Common myeloid progenitor, CD34-positive (primary cell): ENCODE measurements around the gene SZRD1.

ENCODE experiments used
- CTCF ChIA-PET: fragments of 350-600 bp; sonication (Branson Sonifier 250); formaldehyde crosslinking; loops from one replicate; lab custom pipeline; 2021; ENCODE audit warnings: antibody characterized with exemption; lab: Charles Lee
- POLR2A ChIA-PET: fragments of 350-600 bp; sonication (Branson Sonifier 250); formaldehyde crosslinking; loops from one replicate; lab custom pipeline; 2021; ENCODE audit warnings: antibody characterized with exemption; lab: Charles Lee
- DNase-seq, 3 donors: peaks; one replicate each; pipeline versions ENCODE4 v3.0.0 to v3.0.0-alpha.2; 2013
- H3K27ac ChIP-seq, 2 experiments: 1 replicate in 1 of 2; 2 replicates in 1 of 2; pipeline ENCODE4 v1.7.0; 2013; ENCODE audit warnings: inconsistent platforms in 2 of 2, low read length in 2 of 2, mild to moderate bottlenecking in 2 of 2, low read depth in 1 of 2, moderate library complexity in 1 of 2; ENCODE audit not compliant: severe bottlenecking in 2 of 2, insufficient read depth in 1 of 2, poor library complexity in 1 of 2
- H3K27me3 ChIP-seq, 5 experiments: replicated peaks in 2 of 5; 1 replicate in 3 of 5; 2 replicates in 2 of 5; pipeline versions ENCODE4 v1.6.1 to v1.7.0; 2013; ENCODE audit warnings: low read length in 4 of 5, mild to moderate bottlenecking in 2 of 5, moderate library complexity in 2 of 5, inconsistent platforms in 1 of 5; ENCODE audit not compliant: insufficient read depth in 5 of 5, control insufficient read depth in 4 of 5
- H3K36me3 ChIP-seq, 4 experiments: 1 replicate in 2 of 4; 2 replicates in 2 of 4; pipeline versions ENCODE4 v1.6.1 to v1.7.0; 2013; ENCODE audit warnings: low read length in 3 of 4, control low read depth in 1 of 4, mild to moderate bottlenecking in 1 of 4; ENCODE audit not compliant: control insufficient read depth in 4 of 4, insufficient read depth in 4 of 4
- H3K4me1 ChIP-seq, 4 experiments: 1 replicate in 3 of 4; 2 replicates in 1 of 4; pipeline versions ENCODE4 v1.6.1 to v1.7.1; 2013; ENCODE audit warnings: low read length in 3 of 4, mild to moderate bottlenecking in 3 of 4, control low read depth in 1 of 4, inconsistent platforms in 1 of 4, moderate library complexity in 1 of 4; ENCODE audit not compliant: control insufficient read depth in 4 of 4, insufficient read depth in 4 of 4; ENCODE audit errors: control extremely low read depth in 1 of 4
- H3K4me3 ChIP-seq, 7 experiments: 1 replicate in 4 of 7; 2 replicates in 3 of 7; pipeline versions ENCODE4 v1.5.1 to v1.7.0; 2013; ENCODE audit warnings: mild to moderate bottlenecking in 7 of 7, low read length in 6 of 7, moderate library complexity in 6 of 7, inconsistent platforms in 2 of 7, low read depth in 2 of 7, control low read depth in 1 of 7; ENCODE audit not compliant: insufficient read depth in 4 of 7, control insufficient read depth in 1 of 7; ENCODE audit errors: extremely low read depth in 1 of 7
- H3K9me3 ChIP-seq, 5 experiments: 1 replicate in 4 of 5; 2 replicates in 1 of 5; pipeline versions ENCODE4 v1.6.1 to v1.7.1; 2013; ENCODE audit warnings: low read length in 4 of 5, mild to moderate bottlenecking in 2 of 5, inconsistent platforms in 1 of 5, low read depth in 1 of 5, moderate library complexity in 1 of 5; ENCODE audit not compliant: control insufficient read depth in 4 of 5, insufficient read depth in 2 of 5; ENCODE audit errors: control extremely low read depth in 1 of 5
- WGBS: methylation state at CpG from one replicate; pipeline ENCODE4 v1.1.5; 2013; ENCODE audit not compliant: insufficient coverage; 5-methylcytosine and 5-hydroxymethylcytosine counted together

The SZRD1 gene

DNA sequence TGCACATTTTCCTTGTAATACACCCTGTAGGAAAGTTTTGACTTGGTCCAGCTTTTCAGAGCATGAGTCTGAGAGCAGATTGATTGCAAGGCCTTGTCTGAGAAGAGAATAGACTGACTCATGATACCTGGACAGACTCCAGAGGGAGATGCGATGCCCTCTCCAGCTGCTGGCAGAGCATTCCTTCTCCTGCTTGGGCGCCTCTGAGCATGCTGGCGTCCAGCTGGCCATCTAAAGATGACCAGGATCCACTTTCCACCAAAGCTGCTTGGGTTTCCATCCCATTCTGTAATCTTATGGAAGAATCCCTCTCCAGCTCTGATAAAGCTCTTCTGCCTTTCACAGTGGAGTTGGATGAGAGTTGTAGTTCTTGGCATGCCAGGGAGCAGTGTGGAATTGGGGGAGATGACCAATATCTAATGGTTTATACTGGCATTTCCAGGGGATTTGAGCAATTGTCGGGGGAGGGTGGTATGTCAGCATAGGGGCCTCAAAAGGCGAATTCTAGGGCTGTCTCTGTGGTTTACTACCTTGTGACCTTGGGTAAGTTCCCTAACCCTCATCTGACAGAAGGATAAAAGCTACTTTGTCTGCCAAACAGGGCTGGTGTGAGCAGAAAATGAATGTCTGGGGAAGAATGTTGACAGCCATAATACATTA is 19.5 kb downstream of the SZRD1 start:
- WGBS: 25% methylated on average over 1 of the region's 5 CpGs
- H3K27ac ChIP-seq: peak overlapping the region in 1 of 2 experiments; percentile 79
- peaks cover 12 to 42% (median 33%) of the 10 kb centered on the region in 4 experiments for H3K4me1 ChIP-seq
- H3K27me3 ChIP-seq: no peaks in the 10 kb centered on the region
- peaks cover 0 to 24% (median 3%) of the 10 kb centered on the region in 4 experiments for H3K36me3 ChIP-seq
- POLR2A ChIA-PET: interaction anchor here (0.6 to 2.3 kb wide), 2 partner anchors 11 to 30 kb away, joined by 6 to 7 read pairs; no protein-coding TSS in a partner anchor
- CTCF ChIA-PET: interaction anchor here (0.7 to 2.1 kb wide), 3 partner anchors 8 to 17 kb away, joined by 3 to 5 read pairs (median 5); no protein-coding TSS in a partner anchor
- H3K9me3 ChIP-seq: no peaks in the 10 kb centered on the region
- DNase-seq: peak in 2 of 3 donors; percentile 44 to 55
- H3K4me3 ChIP-seq: peak overlapping the region in 5 of 7 experiments; percentile 44 to 80 (median 57)

DNA sequence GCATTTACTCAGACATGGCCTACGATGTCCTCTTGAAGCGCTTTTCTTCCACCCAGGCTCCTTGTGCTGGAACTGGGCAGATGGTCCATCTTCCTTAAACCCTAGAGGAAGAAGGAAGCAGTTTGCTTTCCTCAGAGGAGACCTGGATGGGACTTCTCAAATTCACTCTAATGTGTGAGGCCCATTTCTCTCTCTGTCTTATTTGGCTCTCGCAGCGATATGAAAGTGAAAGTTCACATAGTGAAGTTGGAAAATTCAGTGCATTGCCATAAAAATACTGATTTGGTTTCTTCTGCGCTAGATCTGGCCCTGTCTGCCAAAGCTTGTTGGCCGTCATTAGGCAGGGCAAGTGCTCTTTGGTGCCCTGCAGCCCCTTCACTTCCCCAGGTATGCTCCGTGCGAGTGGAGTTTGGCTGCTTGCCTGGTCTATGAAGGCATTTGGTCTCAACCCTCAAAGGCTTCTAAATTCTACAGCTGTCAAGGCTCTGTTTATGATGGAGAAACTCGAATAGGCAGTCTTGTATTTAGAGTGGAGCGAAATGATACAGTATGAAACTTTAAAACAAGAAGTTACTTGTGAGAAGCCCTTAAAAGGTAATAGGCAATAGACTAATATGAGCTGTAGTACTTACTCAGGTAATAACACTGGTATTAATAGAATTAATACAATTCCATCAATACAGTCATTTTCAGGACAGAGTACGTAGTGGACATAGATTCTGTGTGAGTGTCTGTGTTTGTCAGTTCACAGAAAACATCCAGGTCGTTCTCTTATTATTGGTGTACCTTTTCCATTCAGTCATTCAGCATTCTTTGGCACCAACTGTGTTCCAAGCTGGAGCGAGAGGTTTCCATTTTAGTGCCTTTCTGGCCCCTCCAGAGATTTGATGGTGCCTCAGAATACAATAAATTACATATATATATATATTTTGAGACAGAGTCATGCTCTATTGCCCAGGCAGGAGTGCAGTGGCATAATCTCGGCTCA is 20.5 kb downstream of the SZRD1 start:
- peak in 2 of 3 donors; percentile 50 to 59 for DNase-seq

DNA sequence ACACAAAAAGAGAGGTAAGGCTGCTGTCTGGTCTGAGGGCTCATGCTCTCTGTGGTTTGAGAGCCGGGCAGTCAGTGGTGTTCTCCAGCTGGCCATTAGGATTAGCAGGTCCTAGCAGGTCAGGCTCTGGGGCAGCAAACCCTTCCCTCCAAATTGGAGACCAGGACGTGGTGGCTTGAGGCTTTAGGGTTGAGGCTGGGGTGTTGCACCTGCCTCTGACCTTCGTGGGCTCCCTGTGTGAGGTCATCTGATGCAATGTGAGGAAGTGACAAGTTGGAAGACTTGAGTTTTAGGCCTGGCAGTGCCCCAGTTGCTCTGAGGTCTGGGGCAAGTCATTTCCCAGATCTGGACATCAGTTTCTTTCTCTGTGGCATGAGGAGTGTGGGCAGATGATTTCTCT is 24.4 kb downstream of the SZRD1 start:
- Histone ChIP-seq H3K27me3 (no peaks in the 10 kb centered on the region), H3K9me3 (no peaks in the 10 kb centered on the region), H3K4me3 (no peak overlapping the region), H3K36me3 (peaks cover 4 to 42% (median 26%) of the 10 kb centered on the region in 4 experiments), H3K27ac (peak overlapping the region in 1 of 2 experiments; percentile 63), H3K4me1 (peaks cover 9 to 37% (median 26%) of the 10 kb centered on the region in 4 experiments)
- CTCF ChIA-PET: interaction anchor here (1.6 kb wide), 1 partner anchor 27 kb away, joined by 6 read pairs; no protein-coding TSS in a partner anchor
- POLR2A ChIA-PET: interaction anchor here (0.6 kb wide), 1 partner anchor 17 kb away, joined by 3 read pairs; no protein-coding TSS in a partner anchor
- 48% methylated on average over 3 of the region's 3 CpGs for WGBS
- peak in 2 of 3 donors; percentile 28 to 33 for DNase-seq

More for the DNA sequence above, 20.5 kb downstream of the SZRD1 start:
- peak overlapping the region in 1 of 2 experiments; percentile 79 for H3K27ac ChIP-seq
- H3K9me3 ChIP-seq: no peaks in the 10 kb centered on the region
- H3K27me3 ChIP-seq: no peaks in the 10 kb centered on the region
- H3K4me1 ChIP-seq: peaks cover 12 to 50% (median 34%) of the 10 kb centered on the region in 4 experiments
- H3K4me3 ChIP-seq: peak overlapping the region in 5 of 7 experiments; percentile 44 to 80 (median 57)
- ChIA-PET POLR2A (interaction anchor here (0.6 to 2.3 kb wide), 2 partner anchors 12 to 31 kb away, joined by 6 to 7 read pairs; no protein-coding TSS in a partner anchor), CTCF (interaction anchor here (1.5 to 2.1 kb wide), 2 partner anchors 9 to 18 kb away, joined by 5 read pairs; no protein-coding TSS in a partner anchor)
- WGBS: 37% methylated on average over 10 of the region's 14 CpGs
- peaks cover 0 to 28% (median 3%) of the 10 kb centered on the region in 4 experiments for H3K36me3 ChIP-seq

DNA sequence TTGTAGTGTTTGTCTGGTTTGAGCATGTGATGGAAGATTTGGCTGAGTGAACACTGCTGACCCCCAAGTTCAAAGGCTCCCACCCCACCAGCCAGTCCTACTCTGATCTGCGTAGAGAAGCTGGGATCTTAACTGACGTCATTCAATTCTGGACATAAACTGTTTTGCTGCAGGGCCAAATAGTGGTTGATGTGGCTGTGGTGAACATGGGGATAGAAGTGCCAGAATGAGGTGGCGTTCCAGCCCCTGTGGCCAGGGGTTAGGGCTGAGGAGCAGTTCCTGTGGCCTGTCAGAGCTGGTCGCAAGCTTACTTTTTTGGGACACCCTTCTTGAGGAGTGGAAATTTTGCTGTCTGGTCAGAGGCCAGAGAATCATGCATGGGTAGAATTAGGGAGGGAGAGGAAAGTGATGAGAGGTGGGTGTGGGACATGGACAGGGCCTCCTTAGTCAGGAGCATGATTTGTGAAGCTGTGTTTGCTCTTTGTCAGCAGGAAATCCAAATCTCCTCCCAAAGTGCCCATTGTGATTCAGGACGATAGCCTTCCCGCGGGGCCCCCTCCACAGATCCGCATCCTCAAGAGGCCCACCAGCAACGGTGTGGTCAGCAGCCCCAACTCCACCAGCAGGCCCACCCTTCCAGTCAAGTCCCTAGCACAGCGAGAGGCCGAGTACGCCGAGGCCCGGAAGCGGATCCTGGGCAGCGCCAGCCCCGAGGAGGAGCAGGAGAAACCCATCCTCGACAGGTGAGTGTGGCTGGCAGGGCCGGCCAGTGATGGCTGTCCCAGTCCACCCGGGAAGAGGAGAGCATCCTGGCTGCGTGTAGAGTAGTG is 25.9 kb downstream of the SZRD1 start:
- Histone ChIP-seq H3K4me3 (no peak overlapping the region), H3K27ac (no peak overlapping the region), H3K27me3 (no peaks in the 10 kb centered on the region), H3K9me3 (no peaks in the 10 kb centered on the region), H3K36me3 (peaks cover 5 to 52% (median 35%) of the 10 kb centered on the region in 4 experiments), H3K4me1 (peaks cover 2 to 30% (median 19%) of the 10 kb centered on the region in 4 experiments)
- CTCF ChIA-PET: interaction anchor here (1.0 kb wide), 2 partner anchors 30 to 46 kb away, joined by 3 to 5 read pairs; no protein-coding TSS in a partner anchor
- POLR2A ChIA-PET: no interaction called here
- no peak for DNase-seq
- WGBS: 94% methylated on average over 19 of the region's 21 CpGs

DNA sequence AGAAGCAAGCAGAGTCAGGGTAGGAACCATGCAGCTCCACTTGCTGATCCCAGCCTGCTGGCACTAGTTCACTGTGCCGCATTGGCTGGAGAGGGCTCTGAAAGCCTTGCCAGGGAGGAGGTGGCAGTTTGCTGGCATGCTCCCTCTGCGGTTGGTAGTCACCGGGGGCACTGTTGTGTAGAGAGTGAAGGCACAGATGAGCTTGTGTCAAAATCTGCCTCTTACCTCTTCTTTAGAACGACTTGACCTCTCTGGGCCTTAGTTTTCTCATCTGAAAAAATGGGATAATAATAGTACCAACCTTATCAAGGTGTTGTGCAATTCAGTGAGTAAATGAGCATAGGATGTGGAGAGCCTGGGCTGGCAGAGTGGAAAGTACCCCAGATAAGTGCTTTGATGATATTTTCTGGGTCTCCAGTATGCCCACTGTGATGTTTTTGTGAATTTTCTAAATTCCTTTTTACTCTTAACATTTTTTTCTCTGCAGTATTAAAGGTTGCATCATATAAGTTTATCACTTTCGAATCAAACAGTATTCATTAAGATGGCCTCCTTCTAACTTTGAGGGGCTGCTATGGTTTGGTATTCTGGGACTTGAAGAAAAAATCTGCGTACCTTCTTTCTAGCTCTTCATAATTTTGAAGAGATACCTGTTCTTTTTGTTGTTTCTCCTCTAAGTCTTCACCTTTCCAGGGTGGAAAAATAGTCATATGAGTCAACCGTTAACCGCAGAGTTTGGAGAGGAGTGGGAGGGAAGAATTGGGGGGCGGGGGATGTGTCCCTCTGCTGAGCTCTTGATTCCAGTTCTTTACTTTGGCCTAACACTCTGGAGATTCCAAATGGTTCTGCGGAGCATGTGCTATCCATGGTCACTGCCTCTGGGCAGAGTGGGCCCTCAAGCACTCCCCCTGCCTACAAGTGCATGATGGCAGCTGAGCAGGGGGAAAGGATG is 26.8 kb downstream of the SZRD1 start:
- 100% methylated on average over 3 of the region's 10 CpGs for WGBS
- Histone ChIP-seq H3K4me1 (peaks cover 2 to 30% (median 19%) of the 10 kb centered on the region in 4 experiments), H3K9me3 (no peaks in the 10 kb centered on the region), H3K27ac (no peak overlapping the region), H3K36me3 (peaks cover 7 to 60% (median 42%) of the 10 kb centered on the region in 4 experiments), H3K4me3 (no peak overlapping the region), H3K27me3 (no peaks in the 10 kb centered on the region)
- ChIA-PET POLR2A (no interaction called here), CTCF (interaction anchor here (0.5 to 1.2 kb wide), 6 partner anchors 20 to 704 kb away, joined by 3 to 5 read pairs (median 3); no protein-coding TSS in a partner anchor)
- DNase-seq: no peak
